HG02981 (cell line): ENCODE results near the gene FARS2.
"Not testable (repeated sequence)": the region's sequence is repeated elsewhere in the genome, so short reads cannot be mapped to it uniquely, and the experiment has no call there.

Experiments used
- ATAC-seq: cut with Tn5 transposase; IDR thresholded peaks from one replicate; pipeline ENCODE4 v1.9.1; 2021; ENCODE audit warnings: mild to moderate bottlenecking, moderate library complexity; ENCODE audit not compliant: unreplicated experiment

The FARS2 gene

GRCh38 chr6:5563086-5563485 lies 301.8 kb downstream of the FARS2 start:
- no peak for ATAC-seq

- not testable (repeated sequence) for ATAC-seq
These were observed 303.4 kb downstream of the FARS2 start for GRCh38 chr6:5564746-5565145.

- no peak for ATAC-seq
These were observed 304.7 kb downstream of the FARS2 start for GRCh38 chr6:5565971-5566370.

GRCh38 chr6:5566718-5567117 lies 305.4 kb downstream of the FARS2 start:
- no peak for ATAC-seq

GRCh38 chr6:5567352-5567751 lies 306.0 kb downstream of the FARS2 start:
- no peak for ATAC-seq

GRCh38 chr6:5567890-5568289 lies 306.6 kb downstream of the FARS2 start:
- no peak for ATAC-seq

GRCh38 chr6:5569491-5569890 lies 308.2 kb downstream of the FARS2 start:
- no peak for ATAC-seq

- ATAC-seq = no peak
These were observed 309.3 kb downstream of the FARS2 start for GRCh38 chr6:5570641-5571040.

GRCh38 chr6:5580736-5581581 lies 319.6 kb downstream of the FARS2 start:
- no peak for ATAC-seq

GRCh38 chr6:5582762-5583161 lies 321.4 kb downstream of the FARS2 start:
- no peak for ATAC-seq

GRCh38 chr6:5583528-5583927 lies 322.2 kb downstream of the FARS2 start:
- ATAC-seq = no peak

- ATAC-seq = no peak
These were observed 322.8 kb downstream of the FARS2 start for GRCh38 chr6:5584078-5584482.

- no peak for ATAC-seq
These were observed 326.3 kb downstream of the FARS2 start for GRCh38 chr6:5587648-5588047.

- ATAC-seq = no peak
These were observed 328.3 kb downstream of the FARS2 start for GRCh38 chr6:5589422-5590141.

- no peak for ATAC-seq
These were observed 328.9 kb downstream of the FARS2 start for GRCh38 chr6:5590187-5590586.

GRCh38 chr6:5592886-5593519 lies 331.7 kb downstream of the FARS2 start:
- ATAC-seq = no peak

- ATAC-seq = no peak
These were observed 333.9 kb downstream of the FARS2 start for GRCh38 chr6:5595184-5595583.

- no peak for ATAC-seq
These were observed 336.1 kb downstream of the FARS2 start for GRCh38 chr6:5597413-5597812.

GRCh38 chr6:5598123-5598522 lies 336.8 kb downstream of the FARS2 start:
- ATAC-seq = no peak

- no peak for ATAC-seq
These were observed 337.8 kb downstream of the FARS2 start for GRCh38 chr6:5599127-5599526.

GRCh38 chr6:5605937-5606336 lies 344.6 kb downstream of the FARS2 start:
- ATAC-seq = no peak

- ATAC-seq = no peak
These were observed 345.2 kb downstream of the FARS2 start for GRCh38 chr6:5606546-5606945.
